HEK293 (cell line): Measurements from ENCODE around the gene HIGD2A.

Experiments
- CTCF ChIP-seq: fragments of 450-650 bp; formaldehyde crosslinking; IDR thresholded peaks from 2 replicates; pipeline ENCODE4 v1.5.1; 2016; ENCODE audit warnings: missing biosample characterization, missing genetic modification characterization
- ELK4 ChIP-seq: IDR thresholded peaks from 2 replicates; pipeline ENCODE4 v1.6.1; 2011; ENCODE audit warnings: mild to moderate bottlenecking, low read depth, low read length, borderline replicate concordance
- MZF1 ChIP-seq: fragments of 450-650 bp; formaldehyde crosslinking; IDR thresholded peaks from 2 replicates; pipeline ENCODE4 v1.5.1; 2017; ENCODE audit warnings: missing biosample characterization, missing genetic modification characterization, borderline replicate concordance
- PRDM10 ChIP-seq: fragments of 450-650 bp; formaldehyde crosslinking; IDR thresholded peaks from 2 replicates; pipeline ENCODE4 v1.5.1; 2016; ENCODE audit warnings: missing biosample characterization, missing genetic modification characterization
- SETDB1 ChIP-seq: IDR thresholded peaks from one replicate; pipeline ENCODE4 v1.6.1; 2017; ENCODE audit warnings: mild to moderate bottlenecking, low read length, moderate library complexity, mixed read lengths; ENCODE audit not compliant: insufficient read length
- ZFP69B ChIP-seq: fragments of 450-650 bp; formaldehyde crosslinking; IDR thresholded peaks from 2 replicates; pipeline ENCODE4 v1.5.1; 2016; ENCODE audit warnings: missing biosample characterization, missing genetic modification characterization
- ZNF362 ChIP-seq: fragments of 450-650 bp; formaldehyde crosslinking; IDR thresholded peaks from 2 replicates; pipeline ENCODE4 v1.5.1; 2016; ENCODE audit warnings: missing biosample characterization, missing genetic modification characterization
- ZNF747 ChIP-seq: fragments of 450-650 bp; formaldehyde crosslinking; IDR thresholded peaks from 2 replicates; pipeline ENCODE4 v1.5.1; 2016; ENCODE audit warnings: missing biosample characterization, missing genetic modification characterization

GRCh38 chr5:176426876-176427275 is 38.3 kb downstream of the HIGD2A start:
- no peak for TF ChIP-seq CTCF (tag by site-specific recombination)
- no peak for TF ChIP-seq MZF1
- TF ChIP-seq SETDB1: no peak
- TF ChIP-seq PRDM10 (tag by site-specific recombination): no peak
- TF ChIP-seq ZNF747 (tag by site-specific recombination): no peak
- no peak for TF ChIP-seq ZFP69B (tag by site-specific recombination)
- no peak for TF ChIP-seq ELK4
- no peak for TF ChIP-seq ZNF362
